GM18873 (cell line): ENCODE results near the gene CD93.

Experiments used
- ATAC-seq: cut with Tn5 transposase; IDR thresholded peaks from one replicate; pipeline ENCODE4 v1.9.1; 2021; ENCODE audit warnings: mild to moderate bottlenecking, moderate library complexity, moderate number of reproducible peaks; ENCODE audit not compliant: unreplicated experiment, low FRiP score

The CD93 gene

DNA sequence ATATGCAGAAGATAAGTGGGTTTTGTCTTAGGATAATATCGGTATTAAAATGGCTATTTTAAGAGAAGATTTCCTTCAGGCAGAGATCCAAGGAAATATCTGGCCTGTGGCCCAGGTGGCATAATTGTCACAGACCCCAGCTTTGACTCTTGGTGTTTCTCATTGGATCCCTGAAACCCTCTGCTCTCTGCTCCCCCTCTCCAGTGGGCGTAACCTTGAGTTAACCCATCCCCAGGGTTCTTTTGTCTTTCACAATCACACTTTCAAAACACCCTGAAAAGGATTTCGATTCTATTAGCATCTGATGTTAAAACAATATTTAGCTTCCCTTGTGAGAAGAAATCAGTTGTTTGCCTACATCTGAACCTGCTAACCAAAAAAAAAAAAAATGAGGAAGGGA, 43.9 kb downstream of the CD93 start:
- ATAC-seq, result no peak

GRCh38 chr20:23039885-23040508, 46.1 kb downstream of the CD93 start:
- ATAC-seq, result no peak

GRCh38 chr20:23039136-23039875, 46.8 kb downstream of the CD93 start:
- no peak for ATAC-seq

- ATAC-seq, result no peak
Measured at GRCh38 chr20:23037017-23037481, 49.1 kb downstream of the CD93 start.

DNA sequence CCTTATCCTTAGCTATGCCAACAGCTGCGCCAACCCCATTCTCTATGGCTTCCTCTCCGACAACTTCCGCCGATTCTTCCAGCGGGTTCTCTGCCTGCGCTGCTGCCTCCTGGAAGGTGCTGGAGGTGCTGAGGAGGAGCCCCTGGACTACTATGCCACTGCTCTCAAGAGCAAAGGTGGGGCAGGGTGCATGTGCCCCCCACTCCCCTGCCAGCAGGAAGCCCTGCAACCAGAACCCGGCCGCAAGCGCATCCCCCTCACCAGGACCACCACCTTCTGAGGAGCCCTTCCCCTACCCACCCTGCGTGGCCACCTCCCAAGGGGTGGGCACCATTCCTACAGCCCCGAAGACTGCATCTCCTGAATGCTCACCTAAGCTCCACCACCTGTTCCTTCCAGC, 49.8 kb downstream of the CD93 start:
- no peak for ATAC-seq

GRCh38 chr20:23035731-23036130, 50.4 kb downstream of the CD93 start:
- ATAC-seq, result no peak

DNA sequence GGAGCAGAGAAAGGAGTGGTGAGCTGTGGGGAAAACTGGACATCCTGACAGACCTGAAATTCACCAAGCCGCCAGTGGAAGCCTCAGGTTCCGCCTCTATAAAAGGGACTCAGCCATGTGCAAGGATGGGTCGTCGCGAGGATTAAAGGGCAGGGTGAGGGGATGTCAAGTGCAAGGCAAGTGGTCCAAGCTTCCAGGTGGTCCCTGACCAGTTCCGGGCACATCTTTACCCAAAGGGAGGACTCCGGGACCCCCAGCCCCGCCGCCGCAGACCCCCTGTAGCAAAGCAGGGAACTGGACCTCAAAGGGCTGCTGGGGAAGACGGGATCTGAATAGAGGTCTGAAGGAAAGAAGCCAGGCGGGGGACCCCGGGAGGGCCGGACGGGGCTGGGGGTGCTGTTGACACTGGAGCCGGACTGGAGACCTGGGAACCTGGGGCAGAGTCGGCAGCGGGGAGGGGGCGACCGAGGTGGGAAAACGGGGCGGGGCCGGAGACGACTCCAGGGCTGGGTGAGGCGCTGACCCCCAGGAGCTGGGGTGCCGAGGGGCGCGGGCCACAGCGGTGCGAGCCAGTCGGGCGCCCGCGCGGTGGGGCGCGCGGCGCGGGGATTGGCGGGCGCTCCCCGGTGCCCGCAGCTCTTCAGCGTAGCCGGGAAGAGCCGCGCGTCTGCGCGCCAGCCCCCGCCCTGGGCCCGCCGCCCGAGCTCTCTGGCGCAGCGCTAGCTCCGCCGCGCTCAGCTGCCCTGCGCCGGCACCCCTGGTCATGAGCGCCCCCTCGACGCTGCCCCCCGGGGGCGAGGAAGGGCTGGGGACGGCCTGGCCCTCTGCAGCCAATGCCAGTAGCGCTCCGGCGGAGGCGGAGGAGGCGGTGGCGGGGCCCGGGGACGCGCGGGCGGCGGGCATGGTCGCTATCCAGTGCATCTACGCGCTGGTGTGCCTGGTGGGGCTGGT, 51.1 kb downstream of the CD93 start, which contains the start of gene SSTR4:
SSTR4 (plus strand) TSS at position 592 of the 951 bp plus-strand sequence; CDS start at position 764, 172 bp downstream.
- no peak for ATAC-seq

GRCh38 chr20:23033918-23034317, 52.2 kb downstream of the CD93 start:
- no peak for ATAC-seq

GRCh38 chr20:23032750-23033078, 53.4 kb downstream of the CD93 start:
- ATAC-seq, result no peak

- no peak for ATAC-seq
Measured at GRCh38 chr20:23032056-23032749, 53.9 kb downstream of the CD93 start.

GRCh38 chr20:23031346-23031745, 54.8 kb downstream of the CD93 start:
- ATAC-seq, result no peak
